NT2/D1 (cell line): ENCODE results near the gene GRIK2.

ENCODE experiments used
- SUZ12 ChIP-seq: IDR thresholded peaks from 2 replicates; pipeline ENCODE4 v1.6.1; 2011; ENCODE audit not compliant: insufficient read length, insufficient read depth; ENCODE audit errors: extremely low read depth
- YY1 ChIP-seq: IDR thresholded peaks from 2 replicates; pipeline ENCODE4 v1.6.1; 2011; ENCODE audit not compliant: insufficient read length, insufficient read depth

- no peak for TF ChIP-seq SUZ12
- no peak for TF ChIP-seq YY1
These were observed 232.8 kb downstream of the GRIK2 start for GRCh38 chr6:101626269-101626668.
